Neural progenitor cell (in vitro differentiated cells): Measurements from ENCODE around the gene LRBA.

ENCODE experiments used
- EZH2 ChIP-seq: fragments of 200-600 bp; sonication (generic); IDR thresholded peaks from 2 replicates; pipeline ENCODE4 v1.6.1; 2017; ENCODE audit warnings: antibody characterized with exemption, mild to moderate bottlenecking, moderate library complexity
- EZH2phosphoT487 ChIP-seq: fragments of 200-600 bp; sonication (generic); IDR thresholded peaks from 2 replicates; pipeline ENCODE4 v1.6.1; 2017; ENCODE audit warnings: antibody characterized with exemption
- TF ChIP-seq, protein P1 (sequence below): fragments of 200-600 bp; sonication (generic); IDR thresholded peaks from 2 replicates; pipeline ENCODE4 v1.5.1; 2017; ENCODE audit warnings: antibody characterized with exemption, mild to moderate bottlenecking

GRCh38 chr4:150224896-150225591, 790.0 kb downstream of the LRBA start:
- TF ChIP-seq EZH2 (no peak), EZH2phosphoT487 (no peak)
- TF ChIP-seq, protein P1, sequence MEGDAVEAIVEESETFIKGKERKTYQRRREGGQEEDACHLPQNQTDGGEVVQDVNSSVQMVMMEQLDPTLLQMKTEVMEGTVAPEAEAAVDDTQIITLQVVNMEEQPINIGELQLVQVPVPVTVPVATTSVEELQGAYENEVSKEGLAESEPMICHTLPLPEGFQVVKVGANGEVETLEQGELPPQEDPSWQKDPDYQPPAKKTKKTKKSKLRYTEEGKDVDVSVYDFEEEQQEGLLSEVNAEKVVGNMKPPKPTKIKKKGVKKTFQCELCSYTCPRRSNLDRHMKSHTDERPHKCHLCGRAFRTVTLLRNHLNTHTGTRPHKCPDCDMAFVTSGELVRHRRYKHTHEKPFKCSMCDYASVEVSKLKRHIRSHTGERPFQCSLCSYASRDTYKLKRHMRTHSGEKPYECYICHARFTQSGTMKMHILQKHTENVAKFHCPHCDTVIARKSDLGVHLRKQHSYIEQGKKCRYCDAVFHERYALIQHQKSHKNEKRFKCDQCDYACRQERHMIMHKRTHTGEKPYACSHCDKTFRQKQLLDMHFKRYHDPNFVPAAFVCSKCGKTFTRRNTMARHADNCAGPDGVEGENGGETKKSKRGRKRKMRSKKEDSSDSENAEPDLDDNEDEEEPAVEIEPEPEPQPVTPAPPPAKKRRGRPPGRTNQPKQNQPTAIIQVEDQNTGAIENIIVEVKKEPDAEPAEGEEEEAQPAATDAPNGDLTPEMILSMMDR, result no peak
